Fibroblast of skin of right biceps (primary cell): ENCODE measurements around the gene SERPINB5.
A peak's percentile ranks its signal among the peaks of the same experiment; 100 is the strongest.

ENCODE experiments used
- DNase-seq: peaks from one replicate; pipeline ENCODE4 v3.0.0-alpha.2; 2013

SERPINB5 gene

GRCh38 chr18:63534615-63535014 is 57.9 kb downstream of the SERPINB5 start:
- no peak for DNase-seq

DNA sequence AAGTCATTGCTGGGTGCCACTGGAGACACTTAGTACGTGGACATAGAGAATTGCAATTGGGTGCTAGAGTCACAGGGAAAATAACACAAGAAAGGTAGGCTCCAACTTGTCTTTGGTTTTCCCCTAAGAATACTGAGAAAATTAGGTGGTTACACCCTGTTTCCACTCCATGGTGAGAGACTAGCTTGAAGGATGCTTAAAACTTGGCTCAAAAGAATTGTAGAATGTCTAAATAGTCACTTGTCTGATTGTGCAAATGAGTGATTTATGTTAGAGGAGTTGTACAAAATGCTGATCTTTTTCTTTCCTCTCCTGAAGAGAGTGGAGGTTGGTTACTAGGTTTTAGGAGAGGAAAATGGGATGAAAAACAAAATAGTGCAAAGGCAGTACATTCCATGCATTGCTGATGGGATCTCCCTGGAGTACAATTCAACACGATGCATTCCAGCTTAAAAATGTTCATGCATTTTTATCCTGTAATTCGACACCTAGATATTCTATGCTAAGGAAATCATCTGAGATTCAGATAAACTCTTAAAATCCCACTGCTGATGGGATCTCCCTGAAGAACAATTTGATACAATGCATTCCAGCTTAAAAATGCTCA is 63.2 kb downstream of the SERPINB5 start:
- peak; percentile 90 for DNase-seq

DNA sequence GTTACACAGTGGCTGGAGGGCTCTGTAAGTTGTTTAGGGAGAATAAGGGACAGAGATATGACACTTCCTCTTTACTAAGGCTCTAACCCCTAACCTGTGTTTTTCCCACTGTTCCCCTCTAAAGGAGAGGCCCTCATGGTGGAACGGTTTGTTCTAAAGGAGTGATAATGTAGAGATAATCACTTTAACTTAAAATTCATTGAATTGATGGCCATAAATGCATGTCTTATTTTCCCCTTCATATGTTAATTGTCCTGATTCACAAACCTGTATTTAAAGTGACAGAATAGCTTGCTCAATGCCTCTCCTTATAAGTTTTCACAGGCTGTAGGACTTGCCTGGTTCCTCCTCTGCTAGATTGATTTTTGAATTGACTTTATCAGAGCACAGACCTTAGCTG is 65.3 kb downstream of the SERPINB5 start, which contains the start of gene SERPINB12:
Gene SERPINB12, plus strand, starts transcription at position 301 of the 400 bp plus-strand sequence. CDS start 13,791 bp downstream, outside the sequence.
- no peak for DNase-seq

DNA sequence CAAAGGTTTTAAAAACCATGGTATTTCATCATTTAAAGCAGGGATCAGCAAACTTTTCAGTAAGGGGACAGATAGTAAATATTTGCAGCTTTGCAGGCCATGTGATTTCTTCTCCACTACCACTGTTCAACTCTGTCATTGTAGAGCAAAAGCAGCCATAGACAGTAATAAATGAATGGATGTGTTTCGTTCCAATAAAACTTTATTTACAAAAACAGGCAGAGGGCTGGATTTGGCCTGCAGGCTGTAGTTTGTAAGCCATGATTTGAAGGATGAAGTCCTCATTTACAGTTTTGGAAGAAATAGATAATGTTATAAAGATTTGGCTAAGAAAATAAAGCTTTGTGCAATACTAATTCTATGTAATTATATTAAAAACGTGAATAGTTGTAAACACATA is 67.3 kb downstream of the SERPINB5 start:
- no peak for DNase-seq

- DNase-seq = peak; percentile 8
These were observed 68.2 kb downstream of the SERPINB5 start for GRCh38 chr18:63545000-63545399.

DNA sequence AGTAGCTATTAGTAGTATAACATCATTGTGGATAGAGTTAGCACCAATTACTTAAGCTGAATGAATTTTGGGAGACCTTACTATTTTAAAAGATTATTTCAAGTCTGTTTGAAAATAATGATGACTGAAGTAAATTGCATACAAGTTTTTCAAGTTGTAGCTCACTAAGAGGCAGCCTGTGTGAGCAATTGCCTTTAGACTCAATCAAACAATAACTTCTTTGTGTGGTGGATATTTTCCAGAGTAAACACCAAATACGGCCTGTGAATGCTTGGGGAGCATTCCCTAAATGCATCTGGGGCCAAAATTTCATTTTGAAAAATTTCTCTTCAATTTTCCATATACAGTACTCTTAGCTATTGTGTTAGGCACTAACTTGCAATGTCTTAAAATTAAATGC is 73.3 kb downstream of the SERPINB5 start:
- no peak for DNase-seq

GRCh38 chr18:63551769-63552168 is 75.0 kb downstream of the SERPINB5 start:
- DNase-seq = no peak

GRCh38 chr18:63552581-63552980 is 75.8 kb downstream of the SERPINB5 start:
- peak; percentile 15 for DNase-seq

DNA sequence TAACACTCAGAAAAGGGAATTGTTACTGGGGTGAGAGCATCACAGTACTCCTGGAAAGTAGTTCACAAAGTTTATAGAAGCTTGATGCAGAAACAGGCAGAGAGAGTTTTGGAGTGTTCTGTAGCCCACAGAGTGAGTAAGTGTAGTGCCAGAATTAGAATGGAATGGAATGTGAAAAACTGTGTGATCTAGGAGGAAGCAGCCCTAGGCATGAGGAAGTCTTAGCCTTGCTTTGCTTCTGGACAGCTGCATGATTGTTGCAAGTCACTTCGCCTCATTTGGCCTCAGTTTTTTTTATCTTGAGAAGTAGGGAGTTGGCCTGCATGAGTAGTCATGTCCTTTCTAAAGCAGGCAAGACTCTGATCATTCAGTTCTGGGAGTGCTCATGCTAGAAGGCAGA is 76.3 kb downstream of the SERPINB5 start:
- DNase-seq = peak; percentile 94
